Measurements from ENCODE around the gene CLDN15.
"Not testable (repeated sequence)": the region's sequence is repeated elsewhere in the genome, so short reads cannot be mapped to it uniquely, and the experiment has no call there.

Gene CLDN15

GRCh38 chr7:101273206-101273605, 35.6 kb upstream of the CLDN15 start:
- Histone ChIP-seq H3K9ac (ENCODE audit: insufficient read length, low read depth) (no peak overlapping the region), H3K4me3 (ENCODE audit: insufficient read length, low read depth) (no peak overlapping the region), H3K9me3 (ENCODE audit: insufficient read depth, low read length) (no peaks in the 10 kb centered on the region), H3K27me3 (ENCODE audit: insufficient read depth, insufficient read length) (no peaks in the 10 kb centered on the region), H3K4me1 (ENCODE audit: insufficient read depth, insufficient read length) (no peaks in the 10 kb centered on the region), H3K36me3 (ENCODE audit: insufficient read depth, insufficient read length, low read length) (no peaks in the 10 kb centered on the region)
- no peak for TF ChIP-seq YY1 (IDR thresholded peaks at IDR 0.05; ENCODE audit: insufficient read depth, insufficient read length)
- no peak for DNase-seq (ENCODE audit: low read depth, low spot score)

- Histone ChIP-seq H3K36me3 (ENCODE audit: insufficient read depth, insufficient read length, low read length) (no peaks in the 10 kb centered on the region), H3K27me3 (ENCODE audit: insufficient read depth, insufficient read length) (no peaks in the 10 kb centered on the region), H3K4me1 (ENCODE audit: insufficient read depth, insufficient read length) (no peaks in the 10 kb centered on the region), H3K9me3 (ENCODE audit: insufficient read depth, low read length) (no peaks in the 10 kb centered on the region), H3K4me3 (ENCODE audit: insufficient read length, low read depth) (no peak overlapping the region), H3K9ac (ENCODE audit: insufficient read length, low read depth) (no peak overlapping the region)
- TF ChIP-seq SUZ12 (IDR thresholded peaks at IDR 0.05; ENCODE audit: extremely low read depth, insufficient read depth, insufficient read length) (no peak), YY1 (IDR thresholded peaks at IDR 0.05; ENCODE audit: insufficient read depth, insufficient read length) (no peak), ZNF274 (IDR thresholded peaks at IDR 0.05; ENCODE audit: low read depth, low read length) (no peak)
- DNase-seq (ENCODE audit: low read depth, low spot score), result no peak
Measured at GRCh38 chr7:101271021-101271420, 33.4 kb upstream of the CLDN15 start.

- Histone ChIP-seq H3K4me1 (ENCODE audit: insufficient read depth, insufficient read length) (no peaks in the 10 kb centered on the region), H3K27me3 (ENCODE audit: insufficient read depth, insufficient read length) (no peaks in the 10 kb centered on the region), H3K4me3 (ENCODE audit: insufficient read length, low read depth) (no peak overlapping the region), H3K9ac (ENCODE audit: insufficient read length, low read depth) (no peak overlapping the region), H3K36me3 (ENCODE audit: insufficient read depth, insufficient read length, low read length) (no peaks in the 10 kb centered on the region), H3K9me3 (ENCODE audit: insufficient read depth, low read length) (no peaks in the 10 kb centered on the region)
- TF ChIP-seq SUZ12 (IDR thresholded peaks at IDR 0.05; ENCODE audit: extremely low read depth, insufficient read depth, insufficient read length), result no peak
- no peak for DNase-seq (ENCODE audit: low read depth, low spot score)
Measured at GRCh38 chr7:101269664-101270063, 32.1 kb upstream of the CLDN15 start.

- no peak overlapping the region for H3K9ac ChIP-seq (ENCODE audit: insufficient read length, low read depth)
- no peak for TF ChIP-seq YY1 (IDR thresholded peaks at IDR 0.05; ENCODE audit: insufficient read depth, insufficient read length)
- no peak for TF ChIP-seq SUZ12 (IDR thresholded peaks at IDR 0.05; ENCODE audit: extremely low read depth, insufficient read depth, insufficient read length)
- TF ChIP-seq ZNF274 (IDR thresholded peaks at IDR 0.05; ENCODE audit: low read depth, low read length), result no peak
- no peaks in the 10 kb centered on the region for H3K9me3 ChIP-seq (ENCODE audit: insufficient read depth, low read length)
- H3K4me3 ChIP-seq (ENCODE audit: insufficient read length, low read depth), result no peak overlapping the region
- DNase-seq (ENCODE audit: low read depth, low spot score), result no peak
- no peaks in the 10 kb centered on the region for H3K27me3 ChIP-seq (ENCODE audit: insufficient read depth, insufficient read length)
- no peaks in the 10 kb centered on the region for H3K36me3 ChIP-seq (ENCODE audit: insufficient read depth, insufficient read length, low read length)
- no peaks in the 10 kb centered on the region for H3K4me1 ChIP-seq (ENCODE audit: insufficient read depth, insufficient read length)
Measured at GRCh38 chr7:101265622-101266516, 28.3 kb upstream of the CLDN15 start.

GRCh38 chr7:101264102-101264706, 26.6 kb upstream of the CLDN15 start:
- not testable (repeated sequence) for H3K9me3 ChIP-seq (ENCODE audit: insufficient read depth, low read length); H3K9ac ChIP-seq (ENCODE audit: insufficient read length, low read depth); H3K4me1 ChIP-seq (ENCODE audit: insufficient read depth, insufficient read length); H3K27me3 ChIP-seq (ENCODE audit: insufficient read depth, insufficient read length); DNase-seq (ENCODE audit: low read depth, low spot score); H3K36me3 ChIP-seq (ENCODE audit: insufficient read depth, insufficient read length, low read length); H3K4me3 ChIP-seq (ENCODE audit: insufficient read length, low read depth)

- Histone ChIP-seq H3K9me3 (ENCODE audit: insufficient read depth, low read length) (no peaks in the 10 kb centered on the region), H3K4me1 (ENCODE audit: insufficient read depth, insufficient read length) (no peaks in the 10 kb centered on the region), H3K9ac (ENCODE audit: insufficient read length, low read depth) (no peak overlapping the region), H3K4me3 (ENCODE audit: insufficient read length, low read depth) (no peak overlapping the region), H3K27me3 (ENCODE audit: insufficient read depth, insufficient read length) (no peaks in the 10 kb centered on the region), H3K36me3 (ENCODE audit: insufficient read depth, insufficient read length, low read length) (no peaks in the 10 kb centered on the region)
- TF ChIP-seq ZNF274 (IDR thresholded peaks at IDR 0.05; ENCODE audit: low read depth, low read length) (no peak), SUZ12 (IDR thresholded peaks at IDR 0.05; ENCODE audit: extremely low read depth, insufficient read depth, insufficient read length) (no peak), YY1 (IDR thresholded peaks at IDR 0.05; ENCODE audit: insufficient read depth, insufficient read length) (no peak)
- DNase-seq (ENCODE audit: low read depth, low spot score), result no peak
Measured at GRCh38 chr7:101258243-101258731, 20.7 kb upstream of the CLDN15 start.

- H3K27me3 ChIP-seq (ENCODE audit: insufficient read depth, insufficient read length), result no peaks in the 10 kb centered on the region
- no peak for DNase-seq (ENCODE audit: low read depth, low spot score)
- TF ChIP-seq YY1 (IDR thresholded peaks at IDR 0.05; ENCODE audit: insufficient read depth, insufficient read length), result no peak
- TF ChIP-seq ZNF274 (IDR thresholded peaks at IDR 0.05; ENCODE audit: low read depth, low read length), result no peak
- TF ChIP-seq SUZ12 (IDR thresholded peaks at IDR 0.05; ENCODE audit: extremely low read depth, insufficient read depth, insufficient read length), result no peak
Measured at GRCh38 chr7:101255796-101256195, 18.2 kb upstream of the CLDN15 start.

GRCh38 chr7:101253199-101253598, 15.6 kb upstream of the CLDN15 start:
- peaks cover 14% of the 10 kb centered on the region for H3K36me3 ChIP-seq (ENCODE audit: insufficient read depth, insufficient read length, low read length)
- not testable (repeated sequence) for H3K27me3 ChIP-seq (ENCODE audit: insufficient read depth, insufficient read length); H3K4me3 ChIP-seq (ENCODE audit: insufficient read length, low read depth); H3K9ac ChIP-seq (ENCODE audit: insufficient read length, low read depth); H3K4me1 ChIP-seq (ENCODE audit: insufficient read depth, insufficient read length); H3K9me3 ChIP-seq (ENCODE audit: insufficient read depth, low read length); DNase-seq (ENCODE audit: low read depth, low spot score)

More at GRCh38 chr7:101255796-101256195, 18.2 kb upstream of the CLDN15 start:
- no peaks in the 10 kb centered on the region for H3K36me3 ChIP-seq (ENCODE audit: insufficient read depth, insufficient read length, low read length)
- no peak overlapping the region for H3K9ac ChIP-seq (ENCODE audit: insufficient read length, low read depth)
- no peak overlapping the region for H3K4me3 ChIP-seq (ENCODE audit: insufficient read length, low read depth)
- H3K9me3 ChIP-seq (ENCODE audit: insufficient read depth, low read length), result no peaks in the 10 kb centered on the region
- no peaks in the 10 kb centered on the region for H3K4me1 ChIP-seq (ENCODE audit: insufficient read depth, insufficient read length)
